ENCODE measurements around the gene SETBP1. TPM values are rescaled to one million over a fixed set of nuclear protein-coding genes. Genes with fewer than 3 reads are reported as not detected.

Gene SETBP1
- total and polyA plus RNA-seq, 2 of the 4 experiments (the other 2 are of a cell fraction) = 0.19 to 0.36 TPM

DNA sequence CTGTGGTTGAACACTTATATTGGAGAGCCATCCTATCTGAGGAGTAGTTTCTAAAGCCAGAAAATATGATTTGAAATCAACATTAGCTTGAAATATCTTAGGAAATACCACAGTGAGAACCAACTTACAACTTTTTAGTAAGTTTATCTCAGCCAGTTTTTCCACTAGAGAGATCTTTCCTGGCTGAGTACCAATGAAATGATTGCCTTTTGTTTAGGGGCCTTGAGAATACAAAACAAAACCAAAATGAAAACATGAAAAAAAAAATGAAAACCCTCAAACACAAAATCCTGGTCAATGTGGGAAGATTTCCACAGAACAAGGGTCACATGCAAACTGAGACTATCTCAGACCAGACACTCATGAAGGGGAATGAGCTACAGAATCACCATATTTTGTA lies 429.0 kb downstream of the SETBP1 start:
- no peak overlapping the region for H4K91ac ChIP-seq (ENCODE audit: insufficient read depth, low read depth, low read length)
- H3K4me2 ChIP-seq (ENCODE audit: low read depth, low read length) = no peak overlapping the region
- H4K20me1 ChIP-seq (ENCODE audit: insufficient read depth, low read length) = no peaks in the 10 kb centered on the region
- ChIA-PET CTCF (no interaction called here), POLR2A (ENCODE audit: unreplicated experiment) (no interaction called here)
- H2BK5ac ChIP-seq (ENCODE audit: low read depth, low read length, poor library complexity, severe bottlenecking) = no peak overlapping the region
- ATAC-seq (ENCODE audit: low read depth) = no peak
- no peak overlapping the region for H2BK120ac ChIP-seq (ENCODE audit: low read depth, low read length)
- H3K9ac ChIP-seq (ENCODE audit: low read depth, low read length) = no peak overlapping the region
- H3K4me3 ChIP-seq (ENCODE audit: insufficient read depth, low read depth, low read length) = no peak overlapping the region
- no peak overlapping the region for H3K56ac ChIP-seq (ENCODE audit: extremely low read depth, insufficient read depth, low read length)
- no peak overlapping the region for H3K4ac ChIP-seq (ENCODE audit: low read depth, low read length)
- DNase-seq = no peak
- TF ChIP-seq, protein P1, sequence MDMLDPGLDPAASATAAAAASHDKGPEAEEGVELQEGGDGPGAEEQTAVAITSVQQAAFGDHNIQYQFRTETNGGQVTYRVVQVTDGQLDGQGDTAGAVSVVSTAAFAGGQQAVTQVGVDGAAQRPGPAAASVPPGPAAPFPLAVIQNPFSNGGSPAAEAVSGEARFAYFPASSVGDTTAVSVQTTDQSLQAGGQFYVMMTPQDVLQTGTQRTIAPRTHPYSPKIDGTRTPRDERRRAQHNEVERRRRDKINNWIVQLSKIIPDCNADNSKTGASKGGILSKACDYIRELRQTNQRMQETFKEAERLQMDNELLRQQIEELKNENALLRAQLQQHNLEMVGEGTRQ (IDR thresholded peaks at IDR 0.05; ENCODE audit: low read depth, low read length) = no peak
- TF ChIP-seq CEBPB (IDR thresholded peaks at IDR 0.05; ENCODE audit: low read depth, low read length) (no peak), MXI1 (IDR thresholded peaks at IDR 0.05; ENCODE audit: borderline replicate concordance, low read depth, low read length) (no peak), MAFK (IDR thresholded peaks at IDR 0.05; ENCODE audit: low read depth, low read length) (no peak), SMC3 (IDR thresholded peaks at IDR 0.05; ENCODE audit: low read depth, low read length) (no peak), MAZ (IDR thresholded peaks at IDR 0.05; ENCODE audit: borderline replicate concordance, low read depth, low read length) (no peak), FOS (IDR thresholded peaks at IDR 0.05; ENCODE audit: low read depth, low read length) (no peak), CHD1 (IDR thresholded peaks at IDR 0.05; ENCODE audit: low read depth, low read length) (no peak), POLR2A (IDR thresholded peaks at IDR 0.05; ENCODE audit: low read depth, low read length) (no peak), RCOR1 (IDR thresholded peaks at IDR 0.05; ENCODE audit: insufficient replicate concordance, low read length) (no peak), RAD21 (IDR thresholded peaks at IDR 0.05; ENCODE audit: low read length) (no peak), RFX5 (IDR thresholded peaks at IDR 0.05; ENCODE audit: low read depth, low read length) (no peak), BHLHE40 (IDR thresholded peaks at IDR 0.05; ENCODE audit: low read depth, low read length) (no peak), NFE2L2 (IDR thresholded peaks at IDR 0.05; ENCODE audit: low read depth, low read length) (no peak)
- TF ChIP-seq, protein P2, sequence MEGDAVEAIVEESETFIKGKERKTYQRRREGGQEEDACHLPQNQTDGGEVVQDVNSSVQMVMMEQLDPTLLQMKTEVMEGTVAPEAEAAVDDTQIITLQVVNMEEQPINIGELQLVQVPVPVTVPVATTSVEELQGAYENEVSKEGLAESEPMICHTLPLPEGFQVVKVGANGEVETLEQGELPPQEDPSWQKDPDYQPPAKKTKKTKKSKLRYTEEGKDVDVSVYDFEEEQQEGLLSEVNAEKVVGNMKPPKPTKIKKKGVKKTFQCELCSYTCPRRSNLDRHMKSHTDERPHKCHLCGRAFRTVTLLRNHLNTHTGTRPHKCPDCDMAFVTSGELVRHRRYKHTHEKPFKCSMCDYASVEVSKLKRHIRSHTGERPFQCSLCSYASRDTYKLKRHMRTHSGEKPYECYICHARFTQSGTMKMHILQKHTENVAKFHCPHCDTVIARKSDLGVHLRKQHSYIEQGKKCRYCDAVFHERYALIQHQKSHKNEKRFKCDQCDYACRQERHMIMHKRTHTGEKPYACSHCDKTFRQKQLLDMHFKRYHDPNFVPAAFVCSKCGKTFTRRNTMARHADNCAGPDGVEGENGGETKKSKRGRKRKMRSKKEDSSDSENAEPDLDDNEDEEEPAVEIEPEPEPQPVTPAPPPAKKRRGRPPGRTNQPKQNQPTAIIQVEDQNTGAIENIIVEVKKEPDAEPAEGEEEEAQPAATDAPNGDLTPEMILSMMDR (conservative IDR thresholded peaks at IDR 0.05; ENCODE audit: low read depth, low read length) = no peak
- TF ChIP-seq, protein P3, sequence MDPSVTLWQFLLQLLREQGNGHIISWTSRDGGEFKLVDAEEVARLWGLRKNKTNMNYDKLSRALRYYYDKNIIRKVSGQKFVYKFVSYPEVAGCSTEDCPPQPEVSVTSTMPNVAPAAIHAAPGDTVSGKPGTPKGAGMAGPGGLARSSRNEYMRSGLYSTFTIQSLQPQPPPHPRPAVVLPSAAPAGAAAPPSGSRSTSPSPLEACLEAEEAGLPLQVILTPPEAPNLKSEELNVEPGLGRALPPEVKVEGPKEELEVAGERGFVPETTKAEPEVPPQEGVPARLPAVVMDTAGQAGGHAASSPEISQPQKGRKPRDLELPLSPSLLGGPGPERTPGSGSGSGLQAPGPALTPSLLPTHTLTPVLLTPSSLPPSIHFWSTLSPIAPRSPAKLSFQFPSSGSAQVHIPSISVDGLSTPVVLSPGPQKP (IDR thresholded peaks at IDR 0.05; ENCODE audit: borderline replicate concordance, low read depth, low read length) = no peak
- H3K18ac ChIP-seq (ENCODE audit: low read depth, low read length) = no peak overlapping the region
- no peak overlapping the region for H4K8ac ChIP-seq (ENCODE audit: low read depth in 2 of 2, low read length in 2 of 2)
- H2AFZ ChIP-seq (replicated peaks; ENCODE audit: low read length, poor library complexity) = no peak overlapping the region
- no peak overlapping the region for H2BK15ac ChIP-seq (ENCODE audit: low read depth, low read length)
- no peak overlapping the region for H2AK9ac ChIP-seq (replicated peaks; ENCODE audit: low read depth, low read length, poor library complexity)
- H2BK20ac ChIP-seq (ENCODE audit: low read depth, low read length) = no peak overlapping the region
- no peaks in the 10 kb centered on the region for H3K4me1 ChIP-seq (ENCODE audit: control insufficient read depth, insufficient read depth, low read length)
- no peaks in the 10 kb centered on the region for H3K36me3 ChIP-seq (ENCODE audit: control insufficient read depth, insufficient read depth, low read length)
- H3K9me1 ChIP-seq (ENCODE audit: insufficient read depth, low read length) = no peaks in the 10 kb centered on the region; the same call in 1 of the 2 replicates
- intact Hi-C loops (cut with micrococcal nuclease) (no loop called here), in situ Hi-C loops (cut with MboI; ENCODE audit: low sequenced_read_pairs) (no loop called here), dilution Hi-C loops (cut with HindIII; ENCODE audit: low sequenced_read_pairs, unreplicated experiment) (no loop called here)
- peaks cover 6% of the 10 kb centered on the region for H3K27me3 ChIP-seq (ENCODE audit: control insufficient read depth, insufficient read depth, low read length)
- no peaks in the 10 kb centered on the region for H3K79me1 ChIP-seq (ENCODE audit: low read depth in 1 of 2, low read length in 2 of 2)
- H3K14ac ChIP-seq (replicated peaks; ENCODE audit: low read depth, low read length) = no peak overlapping the region
- H2AK5ac ChIP-seq (ENCODE audit: low read depth, low read length) = no peak overlapping the region
- H4K5ac ChIP-seq (ENCODE audit: low read depth, low read length) = no peak overlapping the region
- no peak overlapping the region for H3K23ac ChIP-seq (ENCODE audit: low read depth, low read length)
- no peaks in the 10 kb centered on the region for H3K9me3 ChIP-seq (ENCODE audit: control insufficient read depth, insufficient read depth, low read length)
- no peak overlapping the region for H3K27ac ChIP-seq (ENCODE audit: insufficient read depth, low read length)
- BruUV-seq (replicated peaks) = no TSS peak

All from IMR-90 (cell line).